Effector CD4-positive, alpha-beta T cell (primary cell): Measurements from ENCODE around the gene ARPC5.
A peak's percentile ranks its signal among the peaks of the same experiment; 100 is the strongest.
"Not testable (repeated sequence)": the region's sequence is repeated elsewhere in the genome, so short reads cannot be mapped to it uniquely, and the experiment has no call there.

Experiments used
- DNase-seq: peaks from one replicate; pipeline ENCODE4 v3.0.0-alpha.2; 2020
- total RNA-seq: gene quantifications from one replicate; lab custom pipeline; 2026; lab: John Stamatoyannopoulos, UW

The ARPC5 gene
- total RNA-seq: 76.7 reads per million, percentile 77 among the genes with 10 or more reads in this experiment

GRCh38 chr1:183635606-183636333 lies at the start of gene ARPC5:
ARPC5 (minus strand) TSS chr1:183635783; CDS start chr1:183635659, 124 bp downstream.
- peak; percentile 89 for DNase-seq

DNA sequence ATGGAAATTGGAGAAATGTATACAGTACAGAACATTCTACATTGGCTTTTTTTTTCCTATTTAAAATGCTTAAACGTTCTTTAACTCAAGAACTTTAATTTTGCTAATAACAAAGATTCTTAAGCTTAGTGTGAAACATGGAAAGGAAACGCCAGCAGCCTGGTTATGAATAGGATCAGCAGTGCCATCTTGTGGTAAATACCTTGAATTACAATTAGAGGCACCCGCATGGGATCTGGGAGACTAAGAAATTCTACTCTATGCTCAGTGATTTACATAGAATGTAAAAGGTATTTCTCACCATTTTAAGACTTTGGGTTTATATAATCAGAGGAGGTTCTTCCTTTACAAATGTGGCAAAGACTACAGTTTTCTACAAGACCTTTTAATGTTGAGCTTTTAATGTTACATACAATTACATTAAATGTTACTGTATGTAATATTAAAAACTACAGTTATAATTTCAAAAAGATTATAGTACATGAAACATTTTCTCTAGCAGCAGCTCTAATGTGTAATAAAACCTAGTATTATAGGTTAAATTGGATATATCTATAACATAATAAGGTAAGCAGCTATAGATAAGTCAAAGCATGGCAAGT lies 49.6 kb upstream of the ARPC5 start:
- DNase-seq: peak; percentile 9

DNA sequence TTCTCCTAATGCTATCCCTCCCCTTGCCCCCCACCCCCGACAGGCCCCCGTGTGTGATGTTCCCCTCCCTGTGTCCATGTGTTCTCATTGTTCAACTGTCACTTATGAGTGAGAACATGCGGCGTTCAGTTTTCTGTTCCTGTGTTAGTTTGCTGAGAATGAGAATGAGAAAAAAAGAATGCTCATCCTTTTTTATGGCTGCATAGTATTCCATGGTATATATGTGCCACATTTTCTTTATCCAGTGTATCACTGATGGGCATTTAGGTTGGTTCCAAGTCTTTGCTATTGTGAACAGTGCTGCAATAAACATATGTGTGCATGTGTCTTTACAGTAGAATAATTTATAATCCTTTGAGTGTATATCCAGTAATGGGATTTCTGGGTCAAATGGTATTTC lies 43.8 kb upstream of the ARPC5 start:
- not testable (repeated sequence) for DNase-seq

DNA sequence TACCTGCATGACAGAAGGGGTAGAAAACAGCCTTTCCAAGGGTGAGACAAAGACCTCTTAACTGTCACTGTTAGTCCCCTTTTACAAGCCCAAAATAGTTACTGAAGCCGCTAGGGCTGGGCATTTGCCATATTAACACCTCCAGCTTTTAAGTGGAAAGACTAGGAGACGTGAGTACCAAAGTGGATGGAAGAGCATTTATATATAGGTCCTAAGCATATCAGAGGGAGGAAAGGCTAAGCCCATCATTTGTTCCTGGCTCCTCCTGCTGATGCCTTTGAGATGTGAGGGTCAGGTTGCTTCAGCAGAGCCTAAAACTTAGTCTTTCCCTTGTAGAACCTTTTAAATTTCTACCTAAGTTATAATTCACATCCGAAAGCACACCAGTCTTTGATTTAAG lies 43.2 kb upstream of the ARPC5 start:
- no peak for DNase-seq

- no peak for DNase-seq
Measured at GRCh38 chr1:183676586-183677189, 41.1 kb upstream of the ARPC5 start.

- no peak for DNase-seq
Measured at GRCh38 chr1:183675883-183676585, 40.5 kb upstream of the ARPC5 start.

DNA sequence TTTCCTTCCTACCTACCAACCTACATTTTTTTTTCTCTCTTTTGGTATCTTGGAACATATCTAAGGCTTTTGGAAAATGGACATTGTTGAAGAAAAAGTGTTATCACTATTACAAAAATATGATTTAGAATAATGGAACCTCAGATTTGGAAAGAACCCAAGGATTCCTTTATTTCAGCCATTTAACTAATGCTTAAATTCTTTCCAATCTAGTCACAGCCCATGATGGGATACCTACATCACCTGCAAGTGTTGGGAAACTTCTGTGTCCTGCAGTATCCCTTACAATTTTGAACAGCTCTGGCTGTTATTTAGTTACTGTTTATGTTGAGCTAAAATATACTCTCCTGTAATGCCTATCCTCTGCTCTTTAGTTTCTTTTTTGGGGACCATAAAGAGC lies 39.8 kb upstream of the ARPC5 start:
- no peak for DNase-seq

GRCh38 chr1:183674886-183675285 lies 39.3 kb upstream of the ARPC5 start:
- DNase-seq: no peak

- no peak for DNase-seq
Measured at GRCh38 chr1:183674339-183674738, 38.8 kb upstream of the ARPC5 start.

DNA sequence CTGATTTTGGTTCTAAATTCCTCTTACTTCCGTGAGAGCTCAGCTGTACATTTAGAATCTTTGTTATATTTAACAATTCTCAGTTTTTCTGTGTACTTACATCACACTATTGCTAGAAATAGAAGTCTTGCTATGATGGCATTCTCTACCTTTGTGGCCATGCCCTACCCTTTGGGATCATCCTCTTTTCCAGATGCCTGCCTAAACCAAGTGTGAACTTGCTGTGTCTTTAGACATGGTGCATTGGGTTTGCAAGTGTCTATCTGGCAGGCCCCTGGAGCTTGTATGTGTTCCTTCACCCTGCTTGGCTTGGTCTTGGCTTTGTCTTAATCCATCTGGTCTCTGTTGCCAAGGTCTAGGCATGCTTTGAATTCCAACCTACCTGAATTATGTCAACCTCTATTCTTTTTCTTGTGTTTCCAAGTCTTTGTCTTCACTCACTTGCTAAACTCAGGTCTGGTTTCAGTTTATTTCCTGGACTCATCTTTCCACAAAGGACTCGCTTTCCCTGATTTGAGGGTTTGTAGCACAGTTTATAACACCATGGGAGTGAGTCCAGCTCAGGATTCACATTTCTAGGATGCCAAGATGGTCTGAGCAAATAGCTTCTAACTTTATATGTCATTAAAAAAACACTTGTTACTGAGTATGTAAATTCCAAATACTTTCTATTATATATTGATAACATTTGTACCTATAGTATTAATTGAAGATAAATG lies 38.2 kb upstream of the ARPC5 start:
- no peak for DNase-seq

DNA sequence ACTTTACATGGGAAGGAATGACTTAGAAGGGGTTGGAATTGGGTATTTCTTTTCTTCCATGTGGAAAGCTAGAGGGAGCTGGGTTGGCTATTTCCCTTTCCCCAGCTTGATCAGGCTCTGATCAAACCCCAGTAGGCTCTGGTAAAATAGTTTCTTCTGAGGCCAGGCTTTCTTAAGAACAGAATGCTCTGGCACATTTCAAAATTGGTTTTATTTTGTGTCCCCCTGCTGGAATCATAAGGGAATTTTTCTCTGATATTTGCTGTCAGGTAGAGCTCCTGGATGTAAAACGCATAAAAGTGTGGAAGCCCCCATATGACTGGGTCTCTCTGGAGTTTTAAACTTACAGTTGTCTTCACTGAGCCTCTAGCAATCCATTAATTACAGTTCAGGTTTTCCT lies 34.6 kb upstream of the ARPC5 start:
- no peak for DNase-seq

DNA sequence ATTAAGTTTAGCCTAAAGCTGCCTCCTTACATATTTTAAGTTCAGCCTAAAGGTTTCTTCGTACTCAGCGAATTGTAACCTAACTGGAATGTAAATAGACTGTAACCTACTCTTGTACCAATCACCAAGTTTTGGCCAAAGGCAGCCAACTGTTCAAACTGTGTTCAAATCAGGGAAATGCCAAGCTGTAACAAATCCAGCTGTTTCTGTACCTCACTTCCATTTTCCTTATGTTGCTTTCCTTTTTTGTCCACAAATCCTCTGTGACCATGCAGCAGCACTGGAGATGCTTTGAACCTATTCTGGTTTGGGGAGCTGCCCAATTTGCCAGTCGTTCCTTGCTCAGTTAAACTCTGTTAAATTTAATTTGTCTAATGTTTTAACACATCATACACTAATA lies 20.8 kb upstream of the ARPC5 start:
- no peak for DNase-seq

- DNase-seq: peak; percentile 69
Measured at GRCh38 chr1:183655562-183656075, 20.0 kb upstream of the ARPC5 start.

- no peak for DNase-seq
Measured at GRCh38 chr1:183654706-183655105, 19.1 kb upstream of the ARPC5 start.

GRCh38 chr1:183653876-183654451 lies 18.4 kb upstream of the ARPC5 start:
- DNase-seq: no peak

DNA sequence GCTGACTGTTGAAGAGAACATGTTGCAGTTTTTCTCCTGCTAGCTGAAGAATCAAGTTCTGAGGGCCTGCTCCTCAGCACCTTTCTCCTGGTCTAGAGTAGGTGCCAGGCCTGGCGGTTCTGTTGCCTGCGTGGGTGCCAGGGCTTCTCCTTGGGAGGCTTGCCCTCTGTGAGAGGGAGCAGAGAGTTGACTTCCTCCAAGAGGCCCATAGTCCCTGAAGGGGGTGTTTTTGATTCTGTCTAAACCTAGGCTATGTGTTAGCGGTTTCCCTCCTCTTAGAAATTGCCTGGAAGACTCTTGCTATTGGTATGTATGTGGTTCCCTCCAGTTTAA lies 17.8 kb upstream of the ARPC5 start:
- DNase-seq: no peak

DNA sequence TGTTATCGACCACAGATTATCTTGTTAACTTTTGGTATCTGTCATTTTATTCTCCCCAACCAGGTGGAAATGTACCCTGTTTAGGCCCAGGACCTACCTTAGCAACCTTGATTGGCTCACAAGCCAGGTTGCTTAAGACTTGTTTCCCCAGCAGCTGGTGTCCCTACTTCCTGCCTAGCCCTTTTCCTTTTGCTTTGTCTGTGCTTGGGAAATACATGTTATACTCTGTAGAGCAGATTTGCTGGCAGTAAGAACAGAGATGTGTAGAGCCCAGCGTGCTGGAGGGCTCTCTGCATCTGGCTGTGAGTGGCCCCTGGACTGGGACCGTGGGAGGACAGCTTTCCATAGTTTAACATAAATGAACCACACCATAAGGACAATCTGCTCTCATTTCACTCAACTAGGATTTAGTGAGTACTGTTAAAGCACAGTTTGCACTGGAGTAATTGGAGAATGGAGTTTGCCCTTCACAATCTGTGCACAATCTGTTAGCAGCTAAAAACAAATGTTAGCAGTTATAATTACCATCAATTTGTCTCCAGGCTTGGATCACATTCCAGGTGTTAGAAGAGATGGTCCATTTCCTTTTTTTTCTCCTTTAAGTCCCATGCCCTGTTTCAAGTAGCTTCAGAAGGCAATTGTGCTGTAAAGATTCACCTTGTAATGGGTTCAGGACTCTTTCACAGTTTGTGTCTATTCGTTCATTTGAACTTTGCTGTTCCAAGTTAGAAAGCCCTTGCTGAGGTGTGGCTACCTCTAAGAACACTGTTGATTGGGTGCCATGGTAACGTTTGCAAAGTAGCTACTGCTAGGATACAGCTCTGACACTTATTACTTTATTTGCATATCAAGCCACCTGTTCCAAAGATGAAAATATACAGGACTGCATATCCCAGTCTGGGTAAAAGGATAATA lies 17.2 kb upstream of the ARPC5 start, which contains the start of gene APOBEC4:
APOBEC4 (minus strand) TSS at position 770 of the 915 bp plus-strand sequence. CDS start 4,535 bp downstream, outside the sequence.
- DNase-seq: no peak

DNA sequence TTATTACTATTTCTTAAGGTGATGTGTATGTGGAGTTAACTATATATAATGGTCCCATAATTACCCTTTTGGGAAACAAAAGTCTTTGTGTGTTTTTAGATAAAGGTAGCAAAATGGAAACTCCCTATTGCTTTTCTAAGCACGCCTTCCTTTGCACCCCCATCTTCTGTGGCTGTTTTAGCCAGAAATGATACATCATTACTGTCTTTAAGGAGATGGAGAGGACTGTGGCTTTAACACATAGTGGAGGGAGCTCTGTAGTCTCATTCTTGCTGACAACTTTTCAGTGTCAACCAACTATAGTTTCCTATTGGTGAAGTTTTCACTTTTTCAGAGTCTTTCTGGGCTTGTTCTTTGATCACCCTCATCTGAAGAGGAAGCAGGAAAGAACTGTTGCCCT lies 16.5 kb upstream of the ARPC5 start:
- DNase-seq: no peak

- DNase-seq: no peak
Measured at GRCh38 chr1:183651612-183652011, 16.0 kb upstream of the ARPC5 start.

DNA sequence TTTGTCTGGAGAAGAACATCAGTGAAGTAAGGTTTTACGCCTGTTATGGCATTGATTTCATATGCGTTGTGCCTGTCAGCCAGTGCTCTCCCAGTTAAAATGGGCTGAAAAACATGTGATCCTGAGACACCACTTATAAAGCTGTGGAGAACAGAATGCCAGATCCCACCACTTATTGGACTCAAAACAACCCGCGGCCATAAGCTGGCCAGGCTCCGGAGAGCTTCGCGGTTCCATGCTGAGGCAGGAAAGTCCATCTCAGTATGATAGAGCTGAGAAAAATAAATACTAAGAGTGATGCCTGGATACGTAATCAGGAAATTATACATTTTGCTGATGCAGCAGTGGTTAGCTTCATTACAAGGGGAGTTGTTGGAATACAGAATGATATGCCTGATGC lies 12.5 kb upstream of the ARPC5 start:
- no peak for DNase-seq

DNA sequence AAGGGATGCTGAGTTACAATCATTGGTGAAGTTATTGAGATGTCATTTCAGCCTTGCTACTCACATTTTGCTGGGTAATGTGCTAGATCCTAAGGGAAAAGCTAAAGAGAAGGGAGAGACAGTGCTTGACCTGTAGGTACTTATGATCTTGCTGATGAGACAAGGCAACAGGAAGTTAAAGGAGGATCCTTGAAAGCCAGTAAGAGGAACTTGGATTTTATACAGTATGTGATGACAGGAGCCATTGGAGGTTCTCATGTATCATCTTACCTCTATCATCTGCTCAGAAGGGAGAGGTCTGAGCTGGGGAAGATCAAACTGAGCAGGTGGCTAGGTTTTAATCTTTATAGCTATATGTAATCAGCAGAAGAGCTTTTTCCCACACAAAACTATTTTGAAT lies 11.2 kb upstream of the ARPC5 start:
- DNase-seq: no peak
